ENCODE data around the gene TLK1. TPM values are rescaled to one million over a fixed set of nuclear protein-coding genes. Genes with fewer than 3 reads are reported as not detected.

TLK1 gene
- total and polyA plus RNA-seq, 4 donors: 28.5 to 43.3 (median 33.1) TPM

DNA sequence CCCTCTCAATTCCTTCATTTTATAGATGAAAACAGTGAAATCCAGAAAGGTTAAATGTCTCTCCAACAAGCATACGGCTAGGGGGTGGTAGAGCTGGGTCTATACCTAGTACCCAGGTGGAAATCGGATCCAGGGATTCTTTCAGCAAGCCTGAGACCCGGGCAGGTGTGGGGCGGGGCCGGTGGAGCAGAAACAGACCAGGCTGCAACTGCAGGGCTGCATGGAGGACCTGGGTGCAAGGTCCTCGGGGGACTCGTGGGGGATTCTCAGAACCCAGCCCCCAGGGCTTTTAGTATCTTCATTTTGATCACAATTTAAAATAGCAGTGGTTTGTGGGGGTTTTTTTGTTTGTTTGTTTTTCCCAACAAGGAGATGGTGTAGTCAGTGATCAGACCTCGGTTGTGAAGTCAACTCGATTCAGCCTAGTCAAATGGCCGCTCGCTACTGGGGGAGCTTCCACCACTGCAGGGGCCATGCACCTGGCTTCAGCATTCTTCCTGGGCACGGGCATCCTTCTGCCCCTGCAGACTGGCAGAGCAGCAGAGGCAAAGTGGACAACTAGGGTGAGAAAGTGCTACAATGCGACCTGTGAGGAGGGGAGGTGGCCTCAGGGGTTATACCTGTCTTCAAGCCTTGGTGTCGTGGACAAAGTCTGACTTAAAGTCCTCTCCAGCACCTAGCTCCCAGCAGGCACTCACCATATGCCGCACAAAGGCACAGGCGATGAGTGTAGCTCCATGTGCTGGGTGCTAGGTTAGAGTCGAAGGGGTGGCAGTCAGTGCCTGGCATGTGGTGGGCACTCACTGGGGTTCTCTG, 185.4 kb downstream of the TLK1 start:
- 92% methylated on average over 17 of the region's 17 CpGs for WGBS (ENCODE audit: insufficient coverage)
- no peak overlapping the region for H3K4me3 ChIP-seq (ENCODE audit: low read depth, low read length)

DNA sequence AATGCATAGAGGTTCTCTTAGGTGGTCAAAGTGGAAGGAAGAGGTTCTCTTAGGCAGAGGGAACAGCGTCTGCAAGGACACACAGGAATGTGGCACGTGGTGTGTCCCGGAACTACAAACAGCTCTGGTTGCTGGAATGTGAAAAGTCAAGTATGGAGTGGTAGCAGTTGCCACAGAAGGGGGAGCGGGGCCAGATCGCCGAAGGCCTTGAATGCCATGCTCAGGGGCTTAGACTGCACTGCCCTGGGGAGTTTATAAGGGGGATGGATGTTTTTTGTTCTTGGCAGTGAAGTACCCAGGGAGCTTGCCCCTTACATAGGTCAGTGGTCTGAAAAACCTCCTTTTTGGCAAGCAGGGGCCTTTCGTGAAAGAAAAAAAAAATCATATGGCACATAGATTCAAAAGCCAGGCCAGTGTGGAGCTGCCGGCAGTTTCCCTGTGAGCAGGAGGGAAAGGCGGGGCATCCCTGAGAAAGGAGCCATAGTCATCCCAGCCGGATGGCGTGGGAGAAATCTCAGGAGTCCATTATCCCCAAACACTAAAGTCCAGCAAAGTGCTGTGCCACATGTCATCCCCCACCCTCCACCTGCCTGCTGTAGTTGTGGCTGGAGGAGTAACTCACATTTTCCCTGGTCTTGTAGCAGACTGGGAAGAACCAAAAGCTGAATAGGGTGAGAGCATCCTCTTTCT, 186.2 kb downstream of the TLK1 start:
- Histone ChIP-seq H3K27ac (ENCODE audit: low read depth, low read length) (no peak overlapping the region), H3K9me3 (ENCODE audit: control insufficient read depth, insufficient read depth, low read length) (no peaks in the 10 kb centered on the region), H3K4me3 (ENCODE audit: low read depth, low read length) (peak overlapping the region; percentile 74), H3K36me3 (ENCODE audit: control insufficient read depth, insufficient read depth, low read length) (no peaks in the 10 kb centered on the region), H3K4me1 (ENCODE audit: control insufficient read depth, insufficient read depth, low read length) (peaks cover 21% of the 10 kb centered on the region), H3K27me3 (ENCODE audit: control insufficient read depth, insufficient read depth, low read length) (no peaks in the 10 kb centered on the region)
- 90% methylated on average over 8 of the region's 11 CpGs for WGBS (ENCODE audit: insufficient coverage)
- DNase-seq (ENCODE audit: low read depth in 4 of 6, low spot score in 6 of 6): no peak

More for the DNA sequence above, 185.4 kb downstream of the TLK1 start:
- Histone ChIP-seq H3K27me3 (ENCODE audit: control insufficient read depth, insufficient read depth, low read length) (no peaks in the 10 kb centered on the region), H3K27ac (ENCODE audit: low read depth, low read length) (no peak overlapping the region), H3K9me3 (ENCODE audit: control insufficient read depth, insufficient read depth, low read length) (no peaks in the 10 kb centered on the region), H3K36me3 (ENCODE audit: control insufficient read depth, insufficient read depth, low read length) (no peaks in the 10 kb centered on the region), H3K4me1 (ENCODE audit: control insufficient read depth, insufficient read depth, low read length) (peaks cover 21% of the 10 kb centered on the region)
- no peak for DNase-seq (ENCODE audit: low read depth in 4 of 6, low spot score in 6 of 6)

DNA sequence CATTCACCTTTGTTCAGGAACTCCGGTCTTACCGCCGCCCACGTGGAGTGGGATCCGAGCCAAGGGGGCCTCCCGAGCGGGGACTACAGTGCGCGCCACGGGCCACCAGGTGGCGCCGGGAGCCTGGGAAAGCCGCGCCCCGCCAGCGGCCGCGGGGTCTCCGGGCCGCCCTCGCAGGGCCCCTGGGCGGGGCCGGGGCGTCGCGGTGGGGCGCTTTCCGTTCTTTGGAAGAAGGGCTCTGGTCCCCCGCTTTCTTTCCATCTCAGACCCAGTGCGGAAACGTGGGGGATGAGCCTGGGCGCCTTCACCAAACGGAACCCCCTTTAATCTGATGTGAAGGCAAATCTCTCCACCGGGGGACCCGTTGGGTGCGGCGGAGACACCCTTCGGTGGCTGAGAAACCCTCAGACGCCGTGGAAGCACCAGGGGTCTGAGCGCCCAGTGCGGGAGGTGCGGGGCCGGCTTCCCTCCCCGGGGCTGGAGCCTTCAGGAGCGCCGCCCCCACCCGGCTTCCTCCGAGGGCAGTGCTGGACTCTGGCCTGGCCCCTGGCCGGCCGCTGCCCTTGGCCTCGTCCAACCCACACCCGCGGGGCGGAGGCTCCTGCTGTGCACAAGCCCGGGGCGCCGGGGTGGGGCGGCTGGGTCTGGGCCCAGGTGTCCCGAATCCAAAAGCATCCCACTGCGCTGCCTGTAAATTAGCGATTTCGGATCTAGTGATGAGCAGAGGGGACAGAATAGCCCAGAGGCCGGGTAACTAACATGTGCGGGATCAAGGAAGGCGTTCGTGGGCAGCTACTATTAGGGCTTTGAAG, 187.0 kb downstream of the TLK1 start:
- Histone ChIP-seq H3K9me3 (ENCODE audit: control insufficient read depth, insufficient read depth, low read length) (no peaks in the 10 kb centered on the region), H3K36me3 (ENCODE audit: control insufficient read depth, insufficient read depth, low read length) (no peaks in the 10 kb centered on the region), H3K27me3 (ENCODE audit: control insufficient read depth, insufficient read depth, low read length) (no peaks in the 10 kb centered on the region), H3K4me1 (ENCODE audit: control insufficient read depth, insufficient read depth, low read length) (peaks cover 21% of the 10 kb centered on the region), H3K4me3 (ENCODE audit: low read depth, low read length) (peak overlapping the region; percentile 74), H3K27ac (ENCODE audit: low read depth, low read length) (peak overlapping the region; percentile 82)
- WGBS (ENCODE audit: insufficient coverage): 9% methylated on average over 63 of the region's 67 CpGs
- peak; percentile 65 to 95 (median 80) for DNase-seq (ENCODE audit: low read depth in 4 of 6, low spot score in 6 of 6)

DNA sequence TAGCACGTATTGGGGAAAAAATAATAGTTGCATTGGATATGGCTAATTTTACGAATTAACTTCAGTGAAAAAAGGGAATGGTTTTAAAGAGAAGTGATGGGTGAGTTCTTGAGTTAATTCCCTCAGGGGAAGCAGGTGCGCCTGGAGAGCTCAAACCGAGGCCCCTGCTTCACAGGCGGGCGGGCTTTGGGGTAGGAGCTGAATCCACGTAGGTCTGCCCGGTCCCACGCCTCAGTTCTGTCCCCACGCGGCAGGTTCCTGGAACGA, 187.5 kb downstream of the TLK1 start:
- H3K9me3 ChIP-seq (ENCODE audit: control insufficient read depth, insufficient read depth, low read length): no peaks in the 10 kb centered on the region
- H3K4me3 ChIP-seq (ENCODE audit: low read depth, low read length): peak overlapping the region; percentile 74
- H3K4me1 ChIP-seq (ENCODE audit: control insufficient read depth, insufficient read depth, low read length): peaks cover 21% of the 10 kb centered on the region
- no peak for DNase-seq (ENCODE audit: low read depth in 4 of 6, low spot score in 6 of 6)
- no peak overlapping the region for H3K27ac ChIP-seq (ENCODE audit: low read depth, low read length)
- H3K36me3 ChIP-seq (ENCODE audit: control insufficient read depth, insufficient read depth, low read length): peaks cover 3% of the 10 kb centered on the region
- no peaks in the 10 kb centered on the region for H3K27me3 ChIP-seq (ENCODE audit: control insufficient read depth, insufficient read depth, low read length)
- WGBS (ENCODE audit: insufficient coverage): 5% methylated on average over 11 of the region's 12 CpGs

DNA sequence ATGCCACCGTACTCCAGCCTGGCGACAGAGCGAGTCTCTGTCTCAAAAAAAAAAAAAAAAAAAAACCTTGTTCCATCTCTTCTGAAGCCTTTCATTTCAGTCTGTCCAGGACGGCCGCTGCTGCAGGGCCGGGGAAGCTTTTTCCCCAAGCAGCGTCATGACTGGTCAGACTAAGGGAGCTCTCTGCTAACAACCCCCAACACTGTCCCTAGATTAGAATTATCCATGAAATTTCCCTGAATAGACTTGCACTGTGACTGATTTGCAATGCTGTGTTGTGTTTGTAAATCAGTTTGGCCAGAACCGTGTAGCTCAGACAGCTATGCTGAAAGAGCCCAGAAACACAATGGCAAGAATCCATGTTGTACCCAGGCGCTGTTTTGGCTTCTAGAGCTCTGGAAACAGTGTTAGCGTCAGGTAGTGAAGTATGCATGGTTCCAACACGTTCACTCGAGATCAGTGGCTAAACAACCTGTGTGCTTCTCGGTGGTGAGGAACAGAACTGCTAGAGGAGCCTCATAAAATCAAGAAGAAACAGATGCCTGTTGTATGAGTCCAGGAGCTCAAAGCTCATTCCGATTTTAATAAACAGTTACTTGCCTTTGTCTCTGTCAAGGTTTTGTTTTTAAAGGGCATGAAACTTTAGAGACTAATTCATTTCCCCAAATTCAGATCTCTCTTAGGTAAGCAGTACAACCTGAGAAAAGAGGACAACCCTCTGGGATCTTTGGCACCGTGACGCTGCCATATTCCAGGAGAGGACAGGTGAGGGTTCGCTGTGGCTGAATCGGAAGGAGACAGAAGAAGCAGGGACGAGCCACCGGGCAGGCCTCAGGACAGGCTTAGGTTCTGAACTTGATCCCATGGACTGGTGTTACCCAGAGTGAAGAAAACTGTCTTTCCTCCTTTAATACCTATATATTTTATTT, 188.1 kb downstream of the TLK1 start:
- DNase-seq (ENCODE audit: low read depth in 4 of 6, low spot score in 6 of 6): peak in 5 of 6 donors; percentile 28 to 77 (median 39)
- Histone ChIP-seq H3K36me3 (ENCODE audit: control insufficient read depth, insufficient read depth, low read length) (peaks cover 5% of the 10 kb centered on the region), H3K27ac (ENCODE audit: low read depth, low read length) (peak overlapping the region; percentile 57), H3K9me3 (ENCODE audit: control insufficient read depth, insufficient read depth, low read length) (no peaks in the 10 kb centered on the region), H3K27me3 (ENCODE audit: control insufficient read depth, insufficient read depth, low read length) (no peaks in the 10 kb centered on the region), H3K4me1 (ENCODE audit: control insufficient read depth, insufficient read depth, low read length) (peaks cover 21% of the 10 kb centered on the region), H3K4me3 (ENCODE audit: low read depth, low read length) (peak overlapping the region; percentile 74)
- WGBS (ENCODE audit: insufficient coverage): 37% methylated on average over 16 of the region's 20 CpGs

DNA sequence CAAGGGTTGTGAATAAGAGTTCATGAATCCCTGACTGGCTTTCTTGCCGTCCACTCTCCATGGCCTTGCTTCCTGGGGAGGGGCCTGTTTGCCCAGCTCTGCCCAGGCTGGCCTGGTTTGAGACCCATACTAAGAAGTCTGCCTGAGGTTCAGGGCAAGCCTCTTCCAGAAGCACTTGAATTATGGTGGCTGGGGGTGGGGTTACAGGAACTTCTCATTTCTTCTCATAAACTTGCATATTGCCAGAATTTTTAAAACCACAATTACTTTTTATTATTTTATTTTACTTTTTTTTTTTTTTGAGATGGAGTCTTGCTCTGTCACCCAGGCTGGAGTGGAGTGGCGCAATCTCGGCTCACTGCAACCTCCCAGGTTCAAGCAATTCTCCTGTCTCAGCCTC, 189.6 kb downstream of the TLK1 start:
- H3K27ac ChIP-seq (ENCODE audit: low read depth, low read length): no peak overlapping the region
- H3K9me3 ChIP-seq (ENCODE audit: control insufficient read depth, insufficient read depth, low read length): no peaks in the 10 kb centered on the region
- H3K36me3 ChIP-seq (ENCODE audit: control insufficient read depth, insufficient read depth, low read length): peaks cover 12% of the 10 kb centered on the region
- peaks cover 21% of the 10 kb centered on the region for H3K4me1 ChIP-seq (ENCODE audit: control insufficient read depth, insufficient read depth, low read length)
- 100% methylated on average over 1 of the region's 3 CpGs for WGBS (ENCODE audit: insufficient coverage)
- no peak for DNase-seq (ENCODE audit: low read depth in 4 of 6, low spot score in 6 of 6)
- no peak overlapping the region for H3K4me3 ChIP-seq (ENCODE audit: low read depth, low read length)
- H3K27me3 ChIP-seq (ENCODE audit: control insufficient read depth, insufficient read depth, low read length): no peaks in the 10 kb centered on the region

DNA sequence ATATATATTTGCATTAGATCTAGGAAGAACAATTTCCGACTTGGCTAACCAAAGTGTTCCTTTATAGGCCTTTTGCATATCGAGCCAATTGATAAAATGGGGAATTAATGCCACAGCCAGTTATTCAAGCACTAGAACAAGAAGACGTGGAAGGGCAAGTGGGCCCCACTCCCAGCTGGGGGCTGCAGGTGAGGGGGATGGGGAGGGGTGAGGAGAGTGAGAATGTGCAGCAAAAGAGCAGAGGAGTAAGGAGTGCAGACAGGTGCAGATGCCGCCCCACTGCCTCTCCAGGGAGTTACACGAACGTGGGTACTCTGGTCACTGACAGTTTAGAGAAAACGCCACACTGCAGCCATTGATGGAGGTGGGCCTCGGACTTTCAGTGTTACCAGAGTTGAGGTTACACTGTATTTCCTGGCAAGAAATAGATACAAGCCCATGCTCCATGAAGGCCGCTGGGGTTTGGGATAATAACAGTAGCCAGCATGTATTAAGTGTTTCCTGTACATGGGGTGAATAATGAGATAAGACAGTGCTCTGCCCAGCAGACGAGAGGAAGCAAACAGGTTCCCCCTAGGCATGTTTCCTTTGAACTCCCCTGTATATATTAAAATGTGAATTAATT, 190.7 kb downstream of the TLK1 start:
- no peak overlapping the region for H3K27ac ChIP-seq (ENCODE audit: low read depth, low read length)
- H3K4me3 ChIP-seq (ENCODE audit: low read depth, low read length): no peak overlapping the region
- 76% methylated on average over 7 of the region's 10 CpGs for WGBS (ENCODE audit: insufficient coverage)
- peaks cover 23% of the 10 kb centered on the region for H3K36me3 ChIP-seq (ENCODE audit: control insufficient read depth, insufficient read depth, low read length)
- H3K9me3 ChIP-seq (ENCODE audit: control insufficient read depth, insufficient read depth, low read length): no peaks in the 10 kb centered on the region
- DNase-seq (ENCODE audit: low read depth in 4 of 6, low spot score in 6 of 6): no peak
- no peaks in the 10 kb centered on the region for H3K27me3 ChIP-seq (ENCODE audit: control insufficient read depth, insufficient read depth, low read length)
- H3K4me1 ChIP-seq (ENCODE audit: control insufficient read depth, insufficient read depth, low read length): peaks cover 21% of the 10 kb centered on the region

DNA sequence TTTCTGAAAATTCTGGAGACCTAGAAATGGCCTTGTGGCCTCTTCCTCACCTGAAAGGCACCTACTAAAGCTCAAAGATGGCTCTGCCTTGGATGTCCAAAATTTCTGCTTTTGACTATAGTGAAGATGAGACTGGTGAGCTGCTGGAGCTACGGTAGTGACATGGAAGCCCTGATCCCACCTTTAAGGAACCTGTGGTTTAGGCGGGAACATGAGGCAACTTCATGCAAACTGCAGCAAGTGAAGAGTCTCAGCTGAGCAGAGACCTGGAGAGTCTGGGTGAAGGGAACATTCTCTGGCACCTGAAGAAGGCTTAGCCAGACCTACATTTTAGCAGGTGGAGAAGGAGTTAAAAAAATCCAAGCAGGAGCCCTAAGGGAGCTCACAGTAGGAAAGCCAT, 191.7 kb downstream of the TLK1 start:
- Histone ChIP-seq H3K36me3 (ENCODE audit: control insufficient read depth, insufficient read depth, low read length) (peaks cover 31% of the 10 kb centered on the region), H3K27ac (ENCODE audit: low read depth, low read length) (no peak overlapping the region), H3K27me3 (ENCODE audit: control insufficient read depth, insufficient read depth, low read length) (no peaks in the 10 kb centered on the region), H3K9me3 (ENCODE audit: control insufficient read depth, insufficient read depth, low read length) (no peaks in the 10 kb centered on the region), H3K4me3 (ENCODE audit: low read depth, low read length) (no peak overlapping the region), H3K4me1 (ENCODE audit: control insufficient read depth, insufficient read depth, low read length) (peaks cover 14% of the 10 kb centered on the region)
- no peak for DNase-seq (ENCODE audit: low read depth in 4 of 6, low spot score in 6 of 6)
- WGBS (ENCODE audit: insufficient coverage): 100% methylated on average over 2 of the region's 2 CpGs

Measured in spinal cord (tissue), 10 donors.